ENCODE data around the gene FHIT.

FHIT gene

GRCh38 chr3:59800481-59800880 lies 1450.8 kb downstream of the FHIT start:
- Histone ChIP-seq H3K4me1 (no peaks in the 10 kb centered on the region), H3K4me2 (ENCODE audit: low read length) (no peak overlapping the region), H3K36me3 (ENCODE audit: control insufficient read depth, insufficient read depth, low read length) (no peaks in the 10 kb centered on the region), H3K79me2 (no peaks in the 10 kb centered on the region), H3K27ac (no peak overlapping the region), H3K9me3 (ENCODE audit: control insufficient read depth, low read length) (no peaks in the 10 kb centered on the region), H2AFZ (no peak overlapping the region), H3K9ac (no peak overlapping the region), H3K27me3 (ENCODE audit: control insufficient read depth, insufficient read depth, low read length) (no peaks in the 10 kb centered on the region), H3K4me3 (ENCODE audit: low read depth, low read length) (no peak overlapping the region)
- no peak for TF ChIP-seq CTCF (IDR thresholded peaks at IDR 0.05)

DNA sequence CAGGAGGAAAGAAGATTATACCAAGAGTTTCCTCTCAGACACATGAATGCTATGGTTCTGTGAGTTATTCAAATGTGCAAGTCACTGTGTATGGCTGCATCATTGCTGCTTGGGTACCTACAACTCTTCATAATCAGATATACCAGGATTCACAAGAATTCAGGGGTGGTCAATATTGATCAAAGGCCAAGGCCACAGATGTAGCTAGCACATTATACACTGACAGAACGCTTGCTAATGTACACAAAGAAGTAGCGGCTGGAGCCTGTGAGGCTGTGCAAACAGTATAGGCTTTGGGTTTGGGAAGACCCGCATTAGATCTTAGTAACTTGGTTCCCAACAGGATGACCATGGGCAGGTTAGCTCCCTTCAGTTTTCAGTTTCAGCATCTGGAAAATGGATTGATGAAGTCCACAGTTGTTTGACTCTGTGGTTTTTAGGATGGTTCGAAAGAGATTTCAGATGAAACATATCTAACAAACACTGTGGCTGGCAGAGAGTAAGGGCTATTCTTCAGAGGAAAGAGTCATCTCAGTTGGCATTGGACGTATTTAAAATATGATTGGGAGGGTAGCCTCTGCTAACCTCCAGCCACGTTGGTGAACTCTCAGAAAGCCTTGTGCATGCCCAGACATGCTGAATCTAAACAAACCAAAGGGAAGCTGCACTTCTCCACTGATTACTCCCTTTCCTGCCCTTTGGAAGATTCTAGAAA lies 1452.7 kb downstream of the FHIT start:
- H3K9me3 ChIP-seq (ENCODE audit: control insufficient read depth, low read length), result no peaks in the 10 kb centered on the region
- no peak overlapping the region for H3K4me2 ChIP-seq (ENCODE audit: low read length)
- H3K27me3 ChIP-seq (ENCODE audit: control insufficient read depth, insufficient read depth, low read length), result no peaks in the 10 kb centered on the region
- H3K4me1 ChIP-seq, result no peaks in the 10 kb centered on the region
- no peak overlapping the region for H3K4me3 ChIP-seq (ENCODE audit: low read depth, low read length)
- no peak for TF ChIP-seq CTCF (IDR thresholded peaks at IDR 0.05)
- no peak overlapping the region for H3K9ac ChIP-seq
- H3K79me2 ChIP-seq, result no peaks in the 10 kb centered on the region
- no peak overlapping the region for H3K27ac ChIP-seq
- H3K36me3 ChIP-seq (ENCODE audit: control insufficient read depth, insufficient read depth, low read length), result no peaks in the 10 kb centered on the region
- H2AFZ ChIP-seq, result no peak overlapping the region

GRCh38 chr3:59797533-59797932 lies 1453.7 kb downstream of the FHIT start:
- Histone ChIP-seq H3K79me2 (no peaks in the 10 kb centered on the region), H3K4me2 (ENCODE audit: low read length) (no peak overlapping the region), H3K4me1 (no peaks in the 10 kb centered on the region), H3K36me3 (ENCODE audit: control insufficient read depth, insufficient read depth, low read length) (no peaks in the 10 kb centered on the region), H3K4me3 (ENCODE audit: low read depth, low read length) (no peak overlapping the region), H3K9me3 (ENCODE audit: control insufficient read depth, low read length) (no peaks in the 10 kb centered on the region), H2AFZ (no peak overlapping the region), H3K27me3 (ENCODE audit: control insufficient read depth, insufficient read depth, low read length) (no peaks in the 10 kb centered on the region), H3K9ac (no peak overlapping the region), H3K27ac (no peak overlapping the region)
- no peak for TF ChIP-seq CTCF (IDR thresholded peaks at IDR 0.05)

- TF ChIP-seq CTCF (IDR thresholded peaks at IDR 0.05), result no peak
- no peak overlapping the region for H3K27ac ChIP-seq
- no peaks in the 10 kb centered on the region for H3K36me3 ChIP-seq (ENCODE audit: control insufficient read depth, insufficient read depth, low read length)
Measured at GRCh38 chr3:59796456-59796855, 1454.8 kb downstream of the FHIT start.

DNA sequence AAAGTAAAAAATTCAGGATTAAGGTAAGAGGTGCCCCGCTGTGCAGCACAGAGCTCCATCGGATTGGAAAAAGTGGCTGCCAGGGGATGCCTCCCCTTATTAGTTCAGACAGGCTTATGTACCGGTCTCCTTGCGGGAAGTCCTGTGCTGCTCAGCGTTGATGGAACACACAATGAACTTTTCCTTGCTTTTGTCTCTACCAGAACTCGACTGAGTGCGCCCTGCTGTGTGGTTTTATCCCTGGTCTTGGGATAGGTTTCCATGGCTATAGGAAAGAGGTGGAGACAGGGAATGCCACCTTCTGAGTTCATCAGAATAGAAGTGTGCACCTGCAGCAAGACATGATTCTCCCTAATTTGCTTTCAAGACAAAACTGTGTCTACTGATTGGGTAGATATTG lies 1455.5 kb downstream of the FHIT start:
- Histone ChIP-seq H3K4me2 (ENCODE audit: low read length) (no peak overlapping the region), H3K9me3 (ENCODE audit: control insufficient read depth, low read length) (no peaks in the 10 kb centered on the region), H3K27me3 (ENCODE audit: control insufficient read depth, insufficient read depth, low read length) (no peaks in the 10 kb centered on the region), H3K4me1 (no peaks in the 10 kb centered on the region), H3K36me3 (ENCODE audit: control insufficient read depth, insufficient read depth, low read length) (no peaks in the 10 kb centered on the region), H3K79me2 (no peaks in the 10 kb centered on the region), H3K9ac (no peak overlapping the region), H2AFZ (no peak overlapping the region), H3K27ac (no peak overlapping the region), H3K4me3 (ENCODE audit: low read depth, low read length) (no peak overlapping the region)
- TF ChIP-seq CTCF (IDR thresholded peaks at IDR 0.05), result no peak

More at GRCh38 chr3:59796456-59796855, 1454.8 kb downstream of the FHIT start:
- Histone ChIP-seq H3K9me3 (ENCODE audit: control insufficient read depth, low read length) (no peaks in the 10 kb centered on the region), H3K27me3 (ENCODE audit: control insufficient read depth, insufficient read depth, low read length) (no peaks in the 10 kb centered on the region), H3K79me2 (no peaks in the 10 kb centered on the region), H3K4me3 (ENCODE audit: low read depth, low read length) (no peak overlapping the region), H3K9ac (no peak overlapping the region), H3K4me1 (no peaks in the 10 kb centered on the region), H3K4me2 (ENCODE audit: low read length) (no peak overlapping the region), H2AFZ (no peak overlapping the region)
